Stimulated activated CD4-positive, alpha-beta T cell treated with anti-CD3 and anti-CD28 coated beads, Interleukin-1b, Interleukin-23, amount 100 ng/mL, for 24 hours (primary cell): ENCODE data around the gene FAM118B.

Experiments used
- DNase-seq, 4 experiments: peaks; one replicate each; pipeline ENCODE4 v3.0.0-alpha.2; 2020; ENCODE audit warnings: low read depth in 4 of 4, low spot score in 1 of 4

FAM118B gene

DNA sequence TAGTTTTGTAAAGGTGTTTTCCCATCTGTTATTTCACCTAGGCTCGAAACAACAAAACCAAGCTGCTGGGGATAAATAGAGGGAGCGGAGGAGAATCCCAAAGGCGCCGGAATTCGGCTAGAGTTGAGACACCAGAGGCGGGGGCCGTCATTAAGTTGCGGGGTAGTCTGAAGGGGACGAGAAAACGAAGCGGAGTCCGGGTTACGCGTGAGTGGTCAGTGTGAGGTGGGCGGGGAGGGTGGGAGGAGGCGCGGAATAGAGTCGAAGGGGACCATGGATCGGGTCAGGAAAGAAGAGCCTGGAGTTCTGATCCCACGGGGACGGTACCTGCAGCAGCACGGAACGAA, 56.8 kb downstream of the FAM118B start:
- DNase-seq: no peak

DNA sequence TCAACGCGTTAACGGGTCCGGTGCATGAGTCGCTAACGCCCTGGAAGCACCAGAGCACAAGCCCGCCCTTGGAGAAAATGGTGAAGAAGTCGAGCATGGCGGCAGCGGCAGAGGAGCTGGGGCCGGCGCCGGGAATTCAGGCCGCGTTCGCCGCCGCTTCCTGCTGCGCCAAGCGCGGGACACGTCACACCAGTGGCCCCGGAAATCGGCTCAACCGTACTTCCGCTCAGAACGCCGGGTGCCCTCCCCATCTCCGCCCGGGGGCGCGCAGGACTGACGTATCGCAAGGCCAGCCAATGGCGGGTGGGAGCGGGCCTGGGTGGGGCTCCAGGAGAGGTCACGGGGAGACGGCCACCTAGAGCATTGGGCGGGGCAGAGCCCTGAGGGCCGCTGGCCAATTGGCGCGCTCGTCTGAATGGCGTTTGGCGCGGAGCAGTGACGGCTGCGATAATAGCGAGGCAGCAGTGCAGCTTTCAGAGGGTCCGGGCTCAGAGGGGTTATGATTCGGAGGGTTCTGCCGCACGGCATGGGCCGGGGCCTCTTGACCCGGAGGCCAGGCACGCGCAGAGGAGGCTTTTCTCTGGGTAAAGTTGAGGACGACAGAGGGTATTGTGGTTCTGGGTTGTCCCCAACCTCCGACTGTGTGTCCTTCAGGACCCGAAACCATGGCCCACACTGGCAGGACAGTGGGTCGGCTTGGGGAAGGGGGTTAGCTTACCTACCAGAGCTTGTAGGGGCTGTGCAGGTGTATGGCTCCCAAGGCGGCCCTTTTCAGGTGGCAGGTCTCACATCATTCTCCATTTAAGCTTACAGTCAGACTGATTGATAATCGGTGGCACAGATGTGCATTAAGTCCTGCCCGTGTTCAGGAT, 57.4 kb downstream of the FAM118B start, which contains the start of the genes FOXRED1 and SRPRA:
Gene FOXRED1 (plus strand): TSS at position 447 of the 872 bp plus-strand sequence. CDS start 53 bp downstream, at position 500.
Gene SRPRA (minus strand): TSS at position 188 of the 872 bp plus-strand sequence. CDS start 91 bp downstream, at position 97.
- DNase-seq: peak; percentile 96 to 100 (median 99)

DNA sequence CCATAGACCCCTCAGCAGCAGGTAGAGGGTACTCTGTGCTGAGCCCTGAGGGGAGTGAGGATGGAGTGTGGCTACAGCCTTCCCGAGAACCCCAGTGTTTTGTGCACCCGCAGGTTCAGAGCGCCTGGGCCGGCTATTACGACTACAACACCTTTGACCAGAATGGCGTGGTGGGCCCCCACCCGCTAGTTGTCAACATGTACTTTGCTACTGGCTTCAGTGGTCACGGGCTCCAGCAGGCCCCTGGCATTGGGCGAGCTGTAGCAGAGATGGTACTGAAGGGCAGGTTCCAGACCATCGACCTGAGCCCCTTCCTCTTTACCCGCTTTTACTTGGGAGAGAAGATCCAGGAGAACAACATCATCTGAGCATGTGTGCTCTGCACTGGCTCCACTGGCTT, 65.7 kb downstream of the FAM118B start:
- DNase-seq: no peak

DNA sequence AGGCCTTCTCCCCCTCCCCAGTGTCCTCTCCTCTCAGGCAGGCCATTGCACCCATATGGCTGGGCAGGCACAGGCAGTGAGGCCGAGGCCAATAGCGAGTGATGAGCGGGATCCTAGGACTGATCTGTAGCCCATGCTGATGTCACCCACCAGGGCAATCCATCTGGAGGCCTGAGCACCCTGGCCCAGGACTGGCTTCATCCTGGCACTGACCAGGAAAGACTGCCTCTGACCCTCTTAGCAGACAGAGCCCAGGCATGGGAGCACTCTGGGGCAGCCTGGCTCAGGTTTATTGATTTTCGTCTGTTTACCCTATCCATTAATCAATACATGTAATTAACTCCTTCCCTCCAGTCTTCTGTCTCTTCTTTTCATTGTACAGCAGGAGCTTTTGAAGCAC, 66.2 kb downstream of the FAM118B start:
- no peak for DNase-seq

DNA sequence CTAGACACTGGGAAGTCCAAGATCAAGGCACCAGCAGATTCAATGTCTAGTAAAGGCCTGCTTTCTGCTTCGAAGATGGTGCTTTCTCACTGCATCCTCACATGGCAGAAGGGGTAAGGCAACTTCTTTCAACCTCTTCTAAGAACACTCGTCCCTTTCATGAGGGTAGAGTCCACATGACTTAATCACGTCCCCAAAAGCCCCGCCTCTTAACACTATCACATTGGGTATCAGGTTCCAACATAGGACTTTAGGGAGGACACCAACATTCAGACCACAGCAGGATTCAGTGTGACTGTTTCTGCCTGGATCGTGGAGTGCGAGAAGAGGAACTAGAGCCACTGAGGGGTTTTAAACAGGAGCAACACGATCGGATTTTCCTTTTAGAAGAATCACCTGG, 67.6 kb downstream of the FAM118B start:
- DNase-seq: no peak

DNA sequence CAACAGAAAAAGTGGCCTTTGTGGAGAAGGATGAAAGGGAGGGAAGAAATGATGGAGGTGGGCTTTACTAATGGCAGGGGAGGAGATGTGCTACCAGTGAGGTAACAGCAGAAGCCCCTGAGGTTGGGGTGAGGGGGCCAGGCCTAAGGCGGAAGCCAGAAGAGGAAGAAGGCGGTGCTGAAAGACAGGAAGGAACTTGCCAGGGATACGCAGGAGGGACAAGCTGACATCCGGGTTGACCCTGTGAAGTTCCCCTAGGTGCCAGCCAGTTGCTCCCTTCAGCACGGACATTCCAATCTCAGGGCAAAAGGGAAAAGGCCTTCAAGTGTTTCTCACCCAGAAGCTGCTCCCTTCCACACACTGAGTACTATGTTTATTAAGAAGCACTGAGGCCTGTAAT, 69.0 kb downstream of the FAM118B start:
- no peak for DNase-seq

DNA sequence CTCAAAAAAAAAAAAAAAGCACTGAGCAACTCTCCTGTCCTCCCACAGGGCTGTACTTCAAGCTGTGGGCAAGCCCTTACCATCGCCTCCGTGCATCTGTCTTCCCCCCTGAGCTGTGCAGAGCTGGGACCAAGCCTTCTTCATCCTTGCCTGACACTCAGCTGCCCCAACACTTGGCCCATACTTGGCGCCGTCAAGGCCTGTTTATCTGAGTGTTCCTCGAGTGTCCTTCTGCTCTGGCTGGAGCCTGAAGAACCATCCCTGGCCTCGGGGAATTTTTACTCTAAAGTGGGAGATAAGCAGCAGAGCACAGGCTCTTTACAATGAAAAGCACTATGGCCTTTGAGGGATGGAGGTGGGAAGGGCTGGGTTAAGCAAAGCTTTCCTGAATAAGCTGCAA, 69.7 kb downstream of the FAM118B start:
- no peak for DNase-seq

DNA sequence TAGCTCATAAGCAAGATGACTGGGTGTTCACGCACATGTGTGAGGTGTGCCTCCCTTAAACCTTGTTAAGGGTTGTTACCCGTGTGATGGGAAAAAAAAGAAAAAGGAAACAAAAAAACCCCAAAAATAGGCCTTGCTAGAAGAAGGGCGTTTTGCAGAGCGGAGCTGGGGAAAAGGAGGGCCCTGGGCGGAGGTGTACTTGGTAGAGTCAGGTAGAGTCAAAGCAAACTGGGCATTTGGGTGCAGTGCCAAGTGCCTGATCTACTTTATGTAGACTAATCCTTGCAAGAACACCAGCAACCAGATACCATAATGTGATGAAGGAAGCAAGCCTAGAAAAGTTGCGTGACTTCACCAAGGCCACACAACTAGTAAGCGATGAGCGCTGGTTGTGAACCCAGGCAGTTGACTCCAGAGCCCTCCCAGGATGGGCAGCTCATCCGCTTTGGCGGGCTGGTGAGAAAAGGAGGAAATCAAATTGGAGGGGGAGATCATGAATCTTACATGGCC, 70.1 kb downstream of the FAM118B start:
- no peak for DNase-seq

DNA sequence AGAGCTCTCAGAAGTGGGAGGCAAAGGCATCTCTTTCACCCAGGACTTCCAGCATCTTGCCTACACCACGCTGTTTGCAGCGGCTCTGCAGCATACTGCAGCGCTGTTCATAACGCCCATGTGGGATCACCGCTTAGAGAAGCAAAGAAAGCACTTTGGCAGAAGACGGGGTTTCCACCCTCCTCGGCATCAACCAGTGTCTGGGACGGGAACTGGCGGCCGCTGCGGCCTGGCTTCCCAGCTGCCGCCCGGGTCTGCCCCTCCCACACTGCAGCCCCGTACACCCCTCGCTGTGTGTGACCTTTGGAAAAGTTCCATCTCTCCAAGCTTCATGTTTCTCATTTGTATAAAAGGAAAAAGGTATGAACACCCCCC, 70.8 kb downstream of the FAM118B start:
- DNase-seq: no peak

DNA sequence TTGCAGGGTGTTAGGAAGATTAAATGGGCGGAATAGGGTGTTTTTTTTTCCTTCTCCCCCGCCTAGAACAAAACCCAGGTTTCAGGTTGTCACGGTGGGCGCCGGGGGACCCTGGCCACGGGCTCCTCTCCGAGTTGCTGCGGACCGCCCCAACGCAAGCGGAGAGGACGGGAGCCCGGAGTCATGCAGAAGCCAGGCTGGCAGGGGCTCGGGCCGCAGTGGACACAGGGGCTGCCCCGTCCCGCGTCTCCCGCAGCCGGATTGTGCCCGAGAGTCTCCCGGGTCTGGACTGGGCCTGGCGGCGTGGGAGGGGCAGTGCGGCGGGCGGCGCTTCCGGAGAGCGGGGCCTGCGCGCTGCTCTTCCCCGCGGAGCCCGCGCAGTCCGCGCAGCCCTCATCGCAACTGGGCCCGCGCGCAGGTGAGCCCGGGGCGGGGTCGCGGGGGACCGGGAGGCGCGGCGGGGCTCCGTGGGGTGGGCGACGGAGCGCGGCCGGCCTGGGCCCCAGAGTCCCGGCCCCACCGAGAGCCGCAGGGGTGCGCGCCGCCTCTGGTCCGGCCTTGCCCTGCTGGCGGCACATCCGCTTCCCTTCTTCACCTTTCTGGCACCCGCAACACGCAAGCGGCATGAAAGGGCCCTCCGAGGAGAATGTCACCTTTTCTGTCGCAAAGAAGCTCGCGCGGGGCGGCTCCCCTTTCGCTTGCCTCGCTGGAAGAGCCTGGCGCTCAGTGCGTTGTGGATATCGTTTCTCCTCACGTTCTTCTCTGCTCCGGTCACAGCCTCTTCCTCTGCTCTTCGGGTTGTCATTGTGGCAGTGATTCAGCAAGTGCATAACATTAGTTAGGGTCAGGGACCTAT, 71.4 kb downstream of the FAM118B start, which contains the start of gene TIRAP:
Gene TIRAP (plus strand): TSS at position 358 of the 856 bp plus-strand sequence. CDS start 7,802 bp downstream, outside the sequence.
- DNase-seq: peak in 1 of 4 experiments; percentile 43

DNA sequence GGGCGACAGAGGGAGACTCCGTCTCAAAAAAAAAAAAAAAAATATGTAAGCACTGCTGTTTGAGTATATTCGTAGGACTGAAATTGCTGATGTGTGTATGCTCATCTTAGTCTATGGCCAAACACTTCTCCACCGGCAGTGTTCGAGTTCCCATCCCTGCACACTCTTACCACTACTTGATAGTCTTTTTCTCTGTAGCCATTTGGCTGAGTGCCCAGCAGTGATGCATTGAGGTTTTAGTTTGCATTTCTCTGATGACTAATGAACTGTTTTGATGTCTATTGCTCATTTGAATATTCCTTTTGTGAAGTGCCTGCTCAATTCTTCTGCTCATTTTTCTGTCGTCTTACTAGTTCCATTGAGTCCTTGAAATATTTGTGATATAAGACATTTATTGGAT, 73.2 kb downstream of the FAM118B start:
- DNase-seq: peak; percentile 73 to 85 (median 78)

DNA sequence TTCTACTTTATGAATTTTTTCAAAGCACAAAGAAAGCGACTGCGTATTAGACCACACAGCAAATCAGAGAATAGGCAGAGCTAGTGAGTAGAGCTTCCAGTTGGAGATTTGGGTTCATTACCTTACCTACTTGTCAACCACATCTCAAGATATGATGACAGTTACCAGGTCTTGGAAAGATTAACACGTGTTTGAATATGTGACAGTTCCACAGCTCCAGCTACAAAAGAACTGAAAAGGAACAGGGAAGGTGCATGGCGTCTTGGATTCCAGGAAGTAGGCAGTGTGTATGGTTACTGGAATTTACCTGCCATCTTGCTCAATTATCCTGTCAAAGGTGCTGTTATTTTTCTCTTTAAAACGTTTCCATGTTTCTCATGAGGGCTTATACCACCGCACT, 76.7 kb downstream of the FAM118B start:
- DNase-seq: no peak

DNA sequence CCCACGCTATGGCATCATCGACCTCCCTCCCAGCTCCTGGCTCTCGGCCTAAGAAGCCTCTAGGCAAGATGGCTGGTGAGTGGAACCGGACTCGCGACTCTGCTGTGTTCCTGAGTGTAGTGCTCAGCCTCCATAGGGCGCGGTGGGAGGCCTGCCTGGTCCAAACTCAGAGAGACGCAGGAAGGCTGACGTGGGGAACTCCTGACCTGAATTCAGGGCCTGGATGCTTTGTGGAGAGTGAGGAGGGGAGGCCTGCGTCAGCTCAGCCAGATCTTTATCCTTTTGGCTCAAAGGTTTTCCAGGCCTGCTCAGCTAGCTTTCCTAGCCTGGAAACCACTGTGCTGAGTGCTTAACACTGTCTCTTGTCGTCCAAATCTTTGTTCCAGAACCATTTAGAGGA, 79.3 kb downstream of the FAM118B start:
- no peak for DNase-seq

DNA sequence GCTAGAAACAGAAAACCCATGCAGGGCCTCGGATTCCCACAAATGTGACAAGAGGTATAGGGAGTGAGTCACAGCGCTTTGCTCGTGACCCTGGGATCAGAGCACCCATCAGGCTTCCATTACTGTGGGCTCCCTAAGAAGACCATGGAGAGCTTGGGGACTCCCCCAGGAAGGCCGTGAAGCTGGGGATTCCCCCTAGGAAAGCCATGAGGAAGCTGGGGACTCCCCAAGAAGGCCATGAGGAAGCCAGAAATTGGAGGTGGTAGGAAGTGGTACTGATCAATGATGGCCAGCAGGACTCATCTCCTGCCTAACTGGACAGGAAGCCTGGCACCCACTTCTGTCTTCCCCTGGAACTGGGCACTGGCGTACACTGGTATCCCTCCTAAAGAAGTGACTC, 82.1 kb downstream of the FAM118B start:
- DNase-seq: no peak

DNA sequence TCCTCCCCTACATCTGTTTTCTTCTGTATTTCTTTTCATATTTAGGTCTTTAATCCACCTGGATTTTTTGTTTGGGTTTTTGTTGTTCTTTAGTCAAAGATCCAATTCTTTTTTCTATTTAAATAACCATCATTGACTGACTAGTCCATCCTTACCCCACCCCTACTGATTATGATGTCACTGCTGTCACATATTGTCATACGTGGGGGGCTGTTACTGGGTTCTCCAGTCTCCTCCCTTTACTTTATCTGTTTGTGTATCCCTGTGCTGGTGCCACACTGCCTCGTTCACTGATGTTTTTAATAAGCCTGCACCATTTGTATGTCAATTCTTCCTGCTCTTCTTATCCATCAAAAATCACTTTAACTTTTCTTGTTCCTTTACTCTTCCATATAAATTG, 85.4 kb downstream of the FAM118B start:
- no peak for DNase-seq

DNA sequence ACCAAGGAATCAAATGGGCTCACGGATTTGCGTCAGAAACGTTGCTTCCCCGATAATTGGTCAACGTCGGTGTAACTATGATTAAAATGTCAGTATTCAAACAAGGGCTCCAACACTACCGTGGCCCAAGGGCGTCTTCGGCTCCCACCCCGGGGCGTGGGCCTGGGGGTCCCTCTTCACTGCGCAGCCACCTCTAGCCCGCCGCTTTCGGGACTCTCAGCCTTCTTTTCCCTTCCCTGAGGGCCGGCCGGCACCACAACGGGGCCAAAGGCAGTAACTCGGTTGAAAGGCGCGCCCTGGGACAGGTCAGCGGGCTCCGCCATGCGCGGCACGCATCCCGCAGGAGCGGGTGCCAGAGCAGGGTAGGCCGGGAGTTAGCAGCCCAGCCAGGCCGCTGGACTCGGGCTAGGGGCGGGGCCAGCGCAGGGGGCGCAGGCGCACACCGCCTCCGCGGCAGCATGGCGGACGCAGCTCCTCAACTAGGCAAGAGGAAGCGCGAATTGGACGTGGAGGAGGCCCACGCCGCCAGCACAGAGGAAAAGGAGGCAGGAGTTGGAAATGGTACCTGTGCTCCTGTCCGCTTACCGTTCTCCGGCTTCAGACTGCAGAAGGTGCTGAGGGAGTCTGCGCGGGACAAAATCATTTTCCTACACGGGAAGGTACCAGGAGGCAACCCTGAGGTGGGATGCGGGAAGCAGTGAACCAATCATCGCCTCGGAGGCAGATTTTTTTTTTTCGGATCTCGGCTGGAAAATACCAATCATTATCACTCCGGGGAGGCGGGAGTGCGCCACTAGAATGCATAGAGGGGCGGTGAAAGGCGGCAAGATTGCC, 92.3 kb downstream of the FAM118B start, which contains the start of gene DCPS:
Gene DCPS (plus strand): TSS at position 438 of the 834 bp plus-strand sequence. CDS start 21 bp downstream, at position 459.
- DNase-seq: peak; percentile 68 to 80 (median 73)

DNA sequence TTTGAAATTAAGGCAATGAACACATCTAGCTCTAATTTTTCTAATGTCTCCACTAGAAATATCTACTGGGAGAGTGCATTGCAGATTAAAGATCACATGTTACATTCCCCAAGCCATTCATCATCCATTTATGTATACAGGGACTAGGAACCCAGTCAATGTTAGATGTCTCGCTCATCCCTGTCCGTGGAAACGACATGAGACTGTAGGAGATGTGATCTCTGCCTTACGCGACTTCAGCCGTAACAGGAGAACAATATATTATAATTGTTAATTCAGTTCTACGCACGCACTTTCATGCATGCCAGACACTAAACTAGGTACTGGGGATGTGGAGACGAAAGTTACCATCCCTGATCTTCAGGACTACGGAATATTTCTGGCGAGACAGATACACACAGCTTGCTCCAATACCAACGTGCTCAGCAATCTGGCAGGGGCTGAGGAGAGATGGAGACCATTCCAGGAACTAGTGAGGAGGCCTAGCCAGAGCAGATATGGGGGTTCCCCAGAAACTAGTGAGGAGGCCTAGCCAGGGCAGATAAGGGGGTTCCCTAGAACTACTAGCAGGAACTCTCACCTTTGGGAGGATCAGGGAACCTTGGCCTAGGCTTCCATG, 93.0 kb downstream of the FAM118B start:
- no peak for DNase-seq

DNA sequence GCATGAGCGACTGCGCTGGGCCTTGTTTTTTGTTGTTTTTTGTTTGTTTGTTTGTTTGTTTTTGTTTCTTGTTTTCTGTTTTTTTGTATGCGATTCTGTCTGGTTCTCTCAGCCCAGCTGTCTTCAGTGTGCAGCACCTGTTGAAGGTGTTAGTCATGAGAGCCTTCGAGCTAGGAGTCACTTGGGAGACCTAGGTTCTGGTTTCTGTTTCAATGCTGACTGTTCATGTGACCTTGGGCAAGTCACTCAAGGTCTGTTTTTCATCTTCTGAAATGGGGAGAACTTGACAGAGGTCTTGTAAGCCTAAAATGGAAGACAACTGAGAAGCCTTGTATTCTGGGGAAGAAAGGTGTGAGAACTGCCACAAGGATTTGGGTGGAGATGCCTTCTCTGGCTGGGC, 94.1 kb downstream of the FAM118B start:
- no peak for DNase-seq

DNA sequence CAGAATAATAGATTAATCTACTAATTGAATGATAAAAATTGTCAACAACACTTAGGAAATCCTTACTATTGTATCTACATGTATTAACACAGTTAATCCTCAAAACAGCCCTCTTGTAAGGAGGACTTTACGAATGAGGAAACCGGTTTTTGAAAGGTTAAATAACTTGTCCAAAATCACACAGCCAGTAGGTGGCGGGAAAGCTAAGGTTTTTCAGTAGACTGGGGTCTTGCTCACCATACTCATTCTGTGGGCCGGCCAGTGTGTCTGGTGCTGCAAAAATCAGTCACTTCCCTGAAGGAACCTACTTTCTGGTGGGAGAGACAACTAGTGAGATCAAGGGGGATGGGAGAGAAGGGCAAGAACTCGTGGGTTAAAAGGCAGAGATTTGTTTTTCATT, 96.1 kb downstream of the FAM118B start:
- DNase-seq: no peak

DNA sequence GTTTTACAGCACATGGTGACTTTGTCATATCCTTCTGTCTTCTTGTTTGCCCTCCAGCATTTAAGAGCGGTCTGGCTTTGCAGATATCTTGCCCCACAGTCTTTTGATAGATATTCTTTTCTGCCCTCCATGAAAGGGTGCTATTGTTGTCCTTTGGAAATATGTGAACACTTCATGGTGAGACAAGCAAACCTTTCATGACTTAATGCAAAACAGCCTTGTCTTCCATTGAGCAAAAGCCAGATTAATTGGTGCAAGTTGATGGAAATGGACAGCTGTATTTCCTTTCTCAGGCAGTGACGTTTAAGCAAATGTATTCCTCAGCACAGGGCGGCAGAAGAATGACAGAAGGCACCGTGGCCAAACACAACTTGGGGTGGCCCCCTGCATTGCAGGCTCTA, 96.7 kb downstream of the FAM118B start:
- DNase-seq: no peak
